Measurements from ENCODE around the gene EIF4G1.

The EIF4G1 gene

DNA sequence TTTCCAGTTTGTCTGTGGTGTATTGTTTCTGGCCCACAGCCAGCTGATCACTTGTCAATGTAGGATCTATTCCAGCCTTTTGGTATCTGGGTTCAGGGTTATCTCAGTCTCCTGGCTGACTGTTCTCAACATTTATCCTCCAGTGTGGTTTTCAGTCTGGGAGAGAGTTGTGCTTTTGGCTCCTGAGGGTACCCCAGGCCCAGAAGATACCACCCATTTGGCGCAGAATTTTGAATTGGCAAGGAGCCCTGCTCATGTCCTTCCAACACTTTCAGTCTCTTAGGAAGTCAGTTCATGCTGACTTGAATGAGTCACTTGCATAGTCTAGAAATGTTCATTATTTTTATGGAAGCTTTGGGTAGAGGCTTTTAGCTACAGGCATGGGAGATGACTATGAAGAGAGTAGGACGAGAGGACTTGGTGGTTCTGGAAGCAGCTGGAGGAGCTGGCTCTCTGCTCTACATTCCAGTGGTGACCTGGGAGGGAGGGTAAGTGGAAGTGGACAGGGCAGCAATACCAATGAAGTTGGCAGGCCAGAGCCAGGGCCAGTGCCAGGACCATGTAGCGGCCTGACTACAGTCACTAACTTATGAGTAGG lies 54.3 kb downstream of the EIF4G1 start:
- FAIRE-seq = no peak

DNA sequence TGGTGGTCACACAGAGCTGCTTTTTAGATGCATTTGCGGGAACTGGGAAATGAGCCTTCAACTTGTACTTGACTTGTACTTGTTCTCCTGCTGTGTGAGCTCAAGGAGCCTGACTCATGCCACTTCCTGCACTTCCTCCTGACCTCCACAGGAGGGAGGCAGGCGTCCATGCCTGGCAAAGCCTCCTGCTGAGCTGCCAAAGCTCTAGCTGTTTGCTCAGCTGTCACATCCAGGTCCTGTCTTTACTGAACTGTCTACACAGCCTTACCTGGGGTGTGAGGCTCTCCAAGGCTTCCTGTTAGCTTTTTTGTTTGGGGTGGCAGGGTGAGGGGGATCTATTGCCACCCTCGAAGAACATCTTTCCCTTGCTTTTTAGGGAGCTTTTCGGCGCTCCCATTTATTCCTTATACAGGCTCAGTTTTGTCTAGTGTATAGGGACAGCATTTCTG lies 57.2 kb downstream of the EIF4G1 start:
- FAIRE-seq = no peak

DNA sequence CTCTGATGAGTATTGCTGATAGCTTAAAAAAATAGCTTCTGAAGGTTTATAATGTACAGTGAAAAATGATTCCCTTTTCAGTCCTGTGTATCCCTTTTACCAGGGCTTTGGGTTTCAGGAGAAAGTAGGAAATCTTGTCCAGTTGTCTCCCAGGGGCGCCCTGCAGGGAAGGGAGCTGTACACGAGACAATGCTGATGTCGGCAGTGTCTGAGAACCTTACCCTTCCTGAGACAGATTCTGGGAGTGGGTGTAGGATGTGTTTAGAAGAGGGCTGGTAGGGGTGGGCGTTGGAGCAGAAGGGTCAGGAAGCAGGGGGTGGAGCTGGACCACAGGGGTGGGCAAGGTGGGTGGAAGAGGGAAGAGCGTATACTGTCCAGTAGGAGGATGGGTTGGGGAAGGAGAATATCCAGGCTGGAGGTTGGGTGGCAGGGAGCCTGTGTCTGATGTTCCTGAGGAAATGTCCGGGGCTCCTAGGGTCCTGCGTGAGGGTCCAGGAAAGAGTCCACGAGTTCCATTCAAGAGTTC lies 58.0 kb downstream of the EIF4G1 start:
- no peak for FAIRE-seq

DNA sequence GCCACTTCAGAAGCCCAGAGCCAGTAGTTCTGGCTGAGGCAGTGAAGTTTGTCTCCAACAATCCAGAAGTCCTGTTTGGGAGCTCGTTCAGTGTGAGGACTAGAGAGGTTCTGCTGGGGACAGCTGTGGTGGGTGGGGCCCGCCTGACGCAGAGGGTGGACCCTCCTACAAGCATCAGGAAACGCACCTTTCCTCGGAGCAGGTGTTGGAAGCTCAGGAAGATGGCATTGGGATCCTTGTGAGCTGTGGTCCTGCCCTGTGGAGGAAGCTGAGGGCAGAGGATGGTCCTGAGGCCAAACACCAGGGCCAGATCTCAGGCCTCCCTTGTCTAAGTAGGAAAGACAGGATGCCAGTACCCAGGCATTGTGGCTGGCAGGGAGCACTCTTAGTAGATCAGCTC lies 58.5 kb downstream of the EIF4G1 start:
- FAIRE-seq = no peak

DNA sequence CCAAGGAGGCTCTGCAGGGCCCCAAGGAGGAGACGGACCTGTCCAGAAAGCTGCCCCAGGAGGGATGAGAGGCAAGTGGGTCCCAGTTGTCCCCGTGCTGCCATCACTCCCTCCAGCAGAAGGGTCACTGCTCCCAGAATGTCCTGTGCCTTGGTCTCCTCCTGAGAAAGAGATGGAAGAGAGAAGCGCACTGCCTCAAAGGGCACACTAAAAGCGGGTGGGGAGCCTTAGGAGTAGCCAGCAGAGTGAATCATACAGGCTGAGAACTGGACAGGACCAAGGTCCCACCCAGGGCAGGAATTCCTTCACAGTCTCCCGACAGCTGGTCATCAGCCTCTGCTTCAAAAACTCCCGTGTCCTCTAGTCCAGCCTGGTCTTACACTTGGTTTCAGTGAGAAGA lies 59.0 kb downstream of the EIF4G1 start:
- FAIRE-seq = no peak

DNA sequence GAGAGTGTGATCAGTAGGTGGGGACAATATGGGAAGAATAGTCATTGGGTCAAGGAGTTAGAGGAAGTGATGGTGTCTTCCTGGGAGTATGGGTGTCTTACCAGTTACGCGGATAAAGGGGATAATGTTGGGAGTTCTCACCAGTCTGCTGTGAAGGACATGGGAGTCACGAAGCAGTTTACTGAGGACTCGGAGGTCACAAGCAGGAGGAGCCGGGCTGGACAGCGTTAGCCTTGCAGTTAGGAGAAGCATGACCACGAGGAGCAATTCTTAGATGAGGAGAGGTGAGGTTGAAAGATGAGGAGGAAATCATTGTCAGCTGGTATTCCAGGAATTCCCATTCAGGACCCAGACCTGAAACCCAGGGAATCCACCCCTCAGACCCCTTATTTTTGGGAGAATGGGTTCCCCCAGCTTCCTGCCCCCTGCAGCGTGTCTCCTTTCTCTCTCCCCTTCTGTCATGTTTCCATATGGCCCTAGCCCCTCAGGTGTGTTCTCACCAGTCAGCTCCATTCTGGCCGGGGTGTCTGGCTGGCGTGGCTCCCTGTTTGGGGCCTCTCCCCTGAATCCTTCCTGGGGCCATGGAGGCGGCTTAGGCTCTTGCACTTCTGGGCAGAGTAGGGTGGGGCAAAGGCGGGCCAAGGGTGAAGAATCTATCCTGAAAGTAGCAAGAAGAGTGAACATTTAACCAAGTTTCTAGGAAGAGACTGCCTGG lies 61.5 kb downstream of the EIF4G1 start:
- no peak for FAIRE-seq

DNA sequence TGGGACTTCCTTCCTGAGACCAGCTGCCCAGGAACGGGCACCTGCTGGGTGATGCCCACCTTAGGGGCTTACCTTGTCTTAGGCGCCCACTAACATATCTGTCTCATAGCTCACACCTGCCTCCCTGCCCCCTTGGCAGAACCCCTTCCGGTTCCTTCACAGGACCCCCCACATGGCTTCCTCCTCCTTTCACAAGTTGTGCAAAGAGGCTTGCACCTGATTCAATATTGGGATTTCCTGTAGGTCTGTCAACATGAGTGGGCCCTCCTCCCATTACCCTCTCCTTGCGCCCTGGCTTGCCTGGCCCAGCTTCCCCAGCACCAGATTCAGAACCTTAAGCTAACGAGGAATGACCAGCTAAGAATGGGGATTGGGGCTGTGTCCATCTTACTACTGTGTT lies 63.0 kb downstream of the EIF4G1 start:
- FAIRE-seq = no peak

DNA sequence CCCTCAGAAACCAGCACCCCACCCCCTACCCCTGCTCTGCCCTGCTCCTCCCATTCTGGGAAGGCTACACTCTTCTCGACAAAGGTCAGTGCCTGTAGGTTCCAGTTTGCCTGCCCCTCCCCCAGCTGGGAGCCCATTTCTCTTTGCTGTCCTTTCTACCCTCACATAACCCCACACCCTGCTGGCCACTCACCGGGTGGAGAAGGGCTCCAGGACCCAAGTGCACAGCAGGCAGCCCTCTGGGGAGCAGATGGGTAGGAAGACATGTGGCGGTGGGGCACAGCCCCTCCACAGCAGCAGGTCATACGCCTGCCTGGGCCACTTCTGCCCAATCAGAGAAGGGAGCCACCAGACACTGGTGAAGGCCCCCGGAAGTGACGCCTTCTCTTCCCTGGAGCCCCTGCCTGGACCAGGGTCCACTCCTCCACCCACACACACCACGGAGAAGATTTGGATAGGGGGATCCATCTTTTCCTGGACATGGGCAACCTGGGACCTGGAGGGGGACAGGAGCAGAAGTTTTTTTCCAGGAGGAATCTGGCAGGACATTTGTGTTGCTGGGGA lies 63.6 kb downstream of the EIF4G1 start, which contains the start of gene THPO:
THPO (minus strand) TSS at position 326 of the 564 bp plus-strand sequence. CDS start 1,948 bp downstream, outside the sequence.
- FAIRE-seq = no peak

DNA sequence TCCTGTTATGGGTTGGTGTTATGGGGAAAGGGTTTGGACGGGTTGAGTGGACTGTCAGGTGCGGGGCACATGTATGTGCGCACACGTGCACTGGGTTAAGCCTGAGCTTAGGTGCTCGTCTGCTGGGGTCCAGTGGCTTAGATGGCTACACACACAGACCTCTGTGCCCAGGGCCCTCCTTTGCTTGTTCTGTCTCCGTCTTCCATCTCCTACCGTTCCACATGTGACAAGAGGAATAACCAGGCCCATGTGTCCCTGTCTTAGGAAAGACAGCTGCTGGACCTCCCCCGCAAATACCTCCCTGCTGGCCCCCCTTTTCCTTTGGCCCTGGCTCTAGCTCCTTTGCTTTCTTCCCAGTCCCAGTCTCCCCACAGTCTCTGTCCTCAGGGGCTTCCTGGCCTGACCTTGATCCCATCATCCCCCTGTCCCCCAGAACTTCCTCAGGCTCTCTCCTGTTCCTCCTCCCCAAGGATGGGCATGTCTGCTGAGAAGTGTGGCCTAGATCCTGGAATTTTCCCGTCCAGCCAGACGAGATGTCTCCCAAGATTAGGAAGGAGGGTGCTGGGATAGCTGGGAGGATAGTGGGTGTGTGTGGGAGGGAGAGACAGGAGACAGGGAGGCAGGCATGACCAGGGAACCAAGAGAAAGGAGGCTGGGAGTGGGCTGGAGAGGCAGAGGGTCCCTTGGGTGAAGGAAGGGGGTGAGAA lies 64.4 kb downstream of the EIF4G1 start:
- no peak for FAIRE-seq

DNA sequence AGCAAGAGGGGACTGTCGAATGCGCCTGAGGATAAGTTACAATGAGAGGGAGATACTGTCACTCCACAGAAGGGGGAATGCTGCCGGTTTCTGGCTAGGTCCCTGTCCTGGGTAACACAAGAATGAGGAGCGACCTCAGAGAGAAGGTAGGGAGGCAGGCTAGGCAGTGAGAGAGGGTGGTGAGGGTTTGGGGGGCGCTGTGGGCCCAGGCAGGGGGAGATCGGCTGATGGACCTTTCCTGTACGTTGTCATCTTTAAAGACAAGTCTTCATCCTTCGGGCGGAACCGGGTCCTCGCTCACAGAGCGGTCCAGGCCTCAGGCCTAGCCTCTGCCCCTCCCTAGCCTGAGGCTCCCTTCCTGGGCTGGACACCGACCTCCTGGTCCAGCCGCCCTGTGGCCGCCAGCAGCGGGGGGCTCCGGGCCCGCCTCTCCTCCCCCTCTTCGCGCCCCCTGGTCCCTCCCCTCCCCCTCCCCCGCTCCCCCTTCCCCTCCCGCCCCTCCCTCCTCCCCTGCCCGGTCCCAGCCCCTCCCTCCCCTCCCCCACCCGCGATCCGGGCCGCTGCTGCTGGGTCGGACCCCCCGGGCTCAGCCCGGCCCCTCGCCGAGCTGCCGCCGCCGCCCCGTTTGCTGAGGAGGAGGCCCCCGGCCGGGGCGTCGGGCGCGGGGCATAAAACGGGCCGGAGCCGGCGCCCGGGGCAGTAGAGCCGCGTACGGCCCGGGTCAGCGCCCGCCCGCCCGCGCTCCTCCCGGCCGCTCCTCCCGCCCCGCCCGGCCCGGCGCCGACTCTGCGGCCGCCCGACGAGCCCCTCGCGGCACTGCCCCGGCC lies 65.2 kb downstream of the EIF4G1 start, which contains the start of gene CHRD:
CHRD (plus strand) TSS at position 697 of the 827 bp plus-strand sequence. CDS start 265 bp downstream, outside the sequence.
- no peak for FAIRE-seq

DNA sequence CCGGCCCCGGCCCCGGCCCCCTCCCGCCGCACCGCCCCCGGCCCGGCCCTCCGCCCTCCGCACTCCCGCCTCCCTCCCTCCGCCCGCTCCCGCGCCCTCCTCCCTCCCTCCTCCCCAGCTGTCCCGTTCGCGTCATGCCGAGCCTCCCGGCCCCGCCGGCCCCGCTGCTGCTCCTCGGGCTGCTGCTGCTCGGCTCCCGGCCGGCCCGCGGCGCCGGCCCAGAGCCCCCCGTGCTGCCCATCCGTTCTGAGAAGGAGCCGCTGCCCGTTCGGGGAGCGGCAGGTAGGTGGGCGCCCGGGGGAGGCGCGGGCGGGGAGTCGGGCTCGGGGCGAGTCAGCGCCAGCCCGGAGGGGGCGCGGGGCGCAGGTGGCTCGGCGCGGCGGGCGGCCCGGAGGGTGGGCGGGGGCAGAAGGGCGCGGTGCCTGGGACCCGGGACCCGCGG lies 65.8 kb downstream of the EIF4G1 start:
- FAIRE-seq = no peak

DNA sequence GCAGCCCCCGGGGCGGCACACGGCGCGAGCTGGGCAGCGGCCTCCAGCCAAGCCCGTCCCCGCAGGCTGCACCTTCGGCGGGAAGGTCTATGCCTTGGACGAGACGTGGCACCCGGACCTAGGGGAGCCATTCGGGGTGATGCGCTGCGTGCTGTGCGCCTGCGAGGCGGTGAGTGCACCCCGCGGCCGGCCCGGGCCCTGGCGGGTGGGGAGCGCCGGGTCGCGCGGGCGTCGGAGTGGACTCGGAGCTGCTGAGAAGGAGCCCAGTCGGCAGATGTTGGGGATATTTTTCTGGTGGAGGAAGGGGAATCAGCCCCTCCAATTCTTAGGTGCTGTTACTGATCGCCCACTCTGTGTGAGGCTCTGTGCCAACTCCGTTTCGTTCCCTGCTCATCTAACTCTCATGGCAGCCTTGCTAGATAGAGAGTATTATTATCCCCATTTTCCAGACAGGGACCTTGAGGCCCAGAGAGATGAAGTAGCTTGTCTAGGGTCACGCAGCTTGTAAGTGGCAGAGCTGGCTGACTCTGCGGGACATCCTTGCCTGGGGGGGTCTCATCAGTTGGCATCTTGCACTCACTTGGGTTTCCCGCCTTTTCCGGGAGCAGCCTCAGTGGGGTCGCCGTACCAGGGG lies 66.3 kb downstream of the EIF4G1 start:
- no peak for FAIRE-seq

DNA sequence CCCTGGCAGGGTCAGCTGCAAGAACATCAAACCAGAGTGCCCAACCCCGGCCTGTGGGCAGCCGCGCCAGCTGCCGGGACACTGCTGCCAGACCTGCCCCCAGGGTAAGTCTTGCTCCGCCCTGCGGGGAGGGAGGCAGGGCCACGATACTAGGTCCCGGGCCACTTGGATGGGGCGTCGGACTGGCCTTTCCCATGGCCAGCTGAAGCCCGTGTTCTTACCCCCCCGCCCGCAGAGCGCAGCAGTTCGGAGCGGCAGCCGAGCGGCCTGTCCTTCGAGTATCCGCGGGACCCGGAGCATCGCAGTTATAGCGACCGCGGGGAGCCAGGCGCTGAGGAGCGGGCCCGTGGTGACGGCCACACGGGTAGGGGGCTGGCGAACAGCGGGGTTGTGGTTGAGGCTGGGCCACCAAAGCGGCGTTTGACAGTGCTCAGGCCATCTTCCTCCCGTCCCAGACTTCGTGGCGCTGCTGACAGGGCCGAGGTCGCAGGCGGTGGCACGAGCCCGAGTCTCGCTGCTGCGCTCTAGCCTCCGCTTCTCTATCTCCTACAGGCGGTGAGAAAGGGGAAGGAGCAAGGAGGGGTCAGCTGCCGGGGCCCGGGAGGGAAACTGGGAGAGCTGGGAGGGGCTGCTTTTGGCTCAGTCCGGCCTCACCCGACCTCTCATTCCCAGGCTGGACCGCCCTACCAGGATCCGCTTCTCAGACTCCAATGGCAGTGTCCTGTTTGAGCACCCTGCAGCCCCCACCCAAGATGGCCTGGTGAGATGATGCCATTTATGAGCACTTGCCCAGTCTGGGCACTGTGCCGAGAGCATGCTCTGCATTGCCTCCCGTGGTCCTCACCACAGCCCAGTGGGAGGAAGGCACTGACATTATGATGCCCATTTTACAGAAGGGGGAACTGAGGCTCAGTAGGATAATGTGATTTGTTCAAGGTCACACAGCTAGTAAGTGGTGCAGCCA lies 67.1 kb downstream of the EIF4G1 start:
- no peak for FAIRE-seq

DNA sequence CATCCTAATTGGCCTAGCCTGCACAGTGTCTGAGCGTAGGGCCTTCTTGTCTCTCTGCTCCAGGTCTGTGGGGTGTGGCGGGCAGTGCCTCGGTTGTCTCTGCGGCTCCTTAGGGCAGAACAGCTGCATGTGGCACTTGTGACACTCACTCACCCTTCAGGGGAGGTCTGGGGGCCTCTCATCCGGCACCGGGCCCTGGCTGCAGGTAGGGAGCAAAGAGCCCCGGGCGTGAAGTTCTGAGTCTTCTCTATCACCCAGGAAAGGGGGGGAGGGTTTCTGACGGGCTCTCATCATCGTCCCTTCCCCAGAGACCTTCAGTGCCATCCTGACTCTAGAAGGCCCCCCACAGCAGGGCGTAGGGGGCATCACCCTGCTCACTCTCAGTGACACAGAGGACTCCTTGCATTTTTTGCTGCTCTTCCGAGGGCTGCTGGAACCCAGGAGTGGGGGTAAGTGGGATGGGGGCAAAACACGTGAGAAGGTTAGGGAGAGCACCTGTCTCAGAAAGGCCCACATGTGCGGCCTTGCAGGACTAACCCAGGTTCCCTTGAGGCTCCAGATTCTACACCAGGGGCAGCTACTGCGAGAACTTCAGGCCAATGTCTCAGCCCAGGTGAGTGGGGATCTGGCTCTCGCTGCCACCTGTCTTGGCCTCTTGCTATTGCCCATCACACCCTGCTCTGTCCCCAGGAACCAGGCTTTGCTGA lies 68.1 kb downstream of the EIF4G1 start:
- FAIRE-seq = no peak

DNA sequence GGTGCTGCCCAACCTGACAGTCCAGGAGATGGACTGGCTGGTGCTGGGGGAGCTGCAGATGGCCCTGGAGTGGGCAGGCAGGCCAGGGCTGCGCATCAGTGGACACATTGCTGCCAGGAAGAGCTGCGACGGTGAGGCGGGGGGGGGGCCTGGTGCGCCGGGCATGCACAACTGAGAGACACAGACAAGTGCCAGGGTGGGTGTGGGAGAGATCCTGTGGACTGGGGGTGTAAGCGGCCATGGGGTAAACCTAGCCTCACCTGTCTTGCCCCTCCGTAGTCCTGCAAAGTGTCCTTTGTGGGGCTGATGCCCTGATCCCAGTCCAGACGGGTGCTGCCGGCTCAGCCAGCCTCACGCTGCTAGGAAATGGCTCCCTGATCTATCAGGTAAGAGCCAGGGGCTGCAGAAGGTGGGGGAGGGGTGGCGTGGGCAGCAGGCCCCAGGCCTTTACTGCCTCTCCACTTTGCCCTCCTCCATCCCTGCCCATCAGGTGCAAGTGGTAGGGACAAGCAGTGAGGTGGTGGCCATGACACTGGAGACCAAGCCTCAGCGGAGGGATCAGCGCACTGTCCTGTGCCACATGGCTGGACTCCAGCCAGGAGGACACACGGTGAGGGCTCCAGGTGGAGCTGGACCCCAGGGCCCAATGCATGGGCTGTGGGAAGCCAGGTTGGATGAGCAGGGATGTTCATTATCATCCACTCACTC lies 68.8 kb downstream of the EIF4G1 start:
- FAIRE-seq = no peak

DNA sequence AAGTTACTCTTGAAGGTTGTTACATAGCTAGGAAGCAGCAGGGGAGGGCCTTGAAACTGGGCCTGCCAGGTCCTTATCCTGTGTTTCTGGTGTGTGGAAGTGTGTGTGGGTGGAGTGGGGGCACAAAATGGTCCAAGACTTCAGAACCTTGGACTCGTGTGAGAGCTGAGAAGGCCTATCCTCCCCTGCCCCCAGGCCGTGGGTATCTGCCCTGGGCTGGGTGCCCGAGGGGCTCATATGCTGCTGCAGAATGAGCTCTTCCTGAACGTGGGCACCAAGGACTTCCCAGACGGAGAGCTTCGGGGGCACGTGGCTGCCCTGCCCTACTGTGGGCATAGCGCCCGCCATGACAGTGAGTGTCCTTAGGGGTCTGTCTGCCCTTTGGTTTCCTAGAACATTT lies 69.9 kb downstream of the EIF4G1 start:
- no peak for FAIRE-seq

All from A204.1 (cell line).